Prostate gland (tissue), 2 donors: ENCODE measurements around the gene GPHB5. TPM values are rescaled to one million over a fixed set of nuclear protein-coding genes. Genes with fewer than 3 reads are reported as not detected.

ENCODE experiments used
- DNase-seq: peaks from one replicate; pipeline ENCODE4 v3.0.0-alpha.2; 2019; ENCODE audit warnings: low spot score
- H3K27ac ChIP-seq, 2 donors: fragments of 200-600 bp; sonication (generic); 2 replicates each; pipeline ENCODE4 v1.5.1; 2017 to 2019
- H3K27me3 ChIP-seq: fragments of 200-600 bp; sonication (generic); replicated peaks from 2 replicates; pipeline ENCODE4 v1.5.1; 2019; ENCODE audit not compliant: insufficient read depth
- H3K36me3 ChIP-seq, 2 donors: fragments of 200-600 bp; sonication (generic); 1 replicate in 1 of 2; 2 replicates in 1 of 2; pipeline versions ENCODE4 v1.5.1 to v1.8.1; 2017 to 2019
- H3K4me1 ChIP-seq: fragments of 200-600 bp; sonication (generic); replicated peaks from 2 replicates; pipeline ENCODE4 v1.5.1; 2019
- H3K4me3 ChIP-seq, 2 donors: fragments of 200-600 bp; sonication (generic); 2 replicates each; pipeline ENCODE4 v1.5.1; 2017 to 2019
- H3K9me3 ChIP-seq: fragments of 200-600 bp; sonication (generic); 2 replicates; pipeline ENCODE4 v1.5.1; 2017
- CTCF ChIP-seq, 4 experiments: fragments of 200-600 bp in 2 of 4; fragments of 450-650 bp in 2 of 4; sonication (generic) in 2 of 4; IDR thresholded peaks; 1 replicate in 3 of 4; 2 replicates in 1 of 4; pipeline ENCODE4 v1.5.1; 2016 to 2019; ENCODE audit warnings: antibody characterized with exemption in 4 of 4, mild to moderate bottlenecking in 2 of 4, moderate library complexity in 2 of 4
- POLR2A ChIP-seq: fragments of 450-650 bp; IDR thresholded peaks from one replicate; pipeline ENCODE4 v1.6.1; 2016; ENCODE audit warnings: antibody characterized with exemption, mild to moderate bottlenecking
- POLR2AphosphoS5 ChIP-seq: sonication (generic); formaldehyde crosslinking; IDR thresholded peaks from one replicate; pipeline ENCODE4 v1.6.1; 2017; ENCODE audit warnings: antibody characterized with exemption
- WGBS: methylation state at CpG from one replicate; pipeline ENCODE4 v1.1.5; 2018; 5-methylcytosine and 5-hydroxymethylcytosine counted together
- intact Hi-C: fragments of 100-400 bp; cut with DNase I; formaldehyde crosslinking; loops from one replicate; pipeline ENCODE4 v1.14.2; 2022
- total RNA-seq, 2 donors: library from RNA; depleted of rRNA; stranded (reverse); fragments of >200 nt; gene quantifications; one replicate each; pipeline ENCODE4 v1.1.0, GENCODE V29; 2016

GPHB5 gene
- total RNA-seq, 2 donors from 2014 or later: not detected

DNA sequence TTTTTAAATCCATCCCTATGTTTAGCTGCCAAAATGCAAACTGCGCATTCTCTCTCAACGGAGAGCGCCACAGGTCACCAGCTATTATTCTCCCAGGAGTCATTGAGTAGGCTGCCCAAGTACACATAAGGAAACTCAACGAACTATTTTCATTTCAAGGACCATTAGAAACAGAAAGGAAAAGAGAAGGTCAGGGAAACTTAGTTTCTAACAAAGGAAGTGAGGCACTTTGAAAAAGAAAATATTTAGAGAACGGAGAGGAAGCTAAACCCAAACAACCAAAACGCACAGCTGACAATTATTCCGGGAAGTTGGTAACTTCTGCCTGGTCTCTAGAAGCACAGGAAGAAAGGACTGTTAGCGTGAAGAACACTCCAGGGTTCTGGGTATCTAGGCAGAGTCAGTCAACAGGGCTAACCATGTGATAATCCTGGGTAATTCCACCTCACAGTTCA, 23.5 kb downstream of the GPHB5 start:
- Histone ChIP-seq H3K27me3 (no peaks in the 10 kb centered on the region), H3K4me1 (no peaks in the 10 kb centered on the region), H3K36me3 (no peaks in the 10 kb centered on the region), H3K27ac (no peak overlapping the region), H3K4me3 (no peak overlapping the region), H3K9me3 (no peaks in the 10 kb centered on the region)
- TF ChIP-seq POLR2A: no peak
- TF ChIP-seq CTCF (IDR thresholded peaks at IDR 0.05): no peak
- TF ChIP-seq POLR2AphosphoS5: no peak
- DNase-seq: no peak
- intact Hi-C loops: no loop called here
- WGBS: 89% methylated on average over 8 of the region's 8 CpGs

- no peaks in the 10 kb centered on the region for H3K27me3 ChIP-seq
- WGBS: 92% methylated on average over 2 of the region's 2 CpGs
- no peak for DNase-seq
- no peaks in the 10 kb centered on the region for H3K36me3 ChIP-seq
- H3K4me1 ChIP-seq: no peaks in the 10 kb centered on the region
- H3K4me3 ChIP-seq: no peak overlapping the region
- no peaks in the 10 kb centered on the region for H3K9me3 ChIP-seq
- intact Hi-C loops: no loop called here
- TF ChIP-seq POLR2AphosphoS5 (no peak), CTCF (IDR thresholded peaks at IDR 0.05) (no peak), POLR2A (no peak)
- H3K27ac ChIP-seq: no peak overlapping the region
Observed at GRCh38 chr14:63292805-63293204, 25.9 kb downstream of the GPHB5 start.

- TF ChIP-seq CTCF (IDR thresholded peaks at IDR 0.05): no peak
- TF ChIP-seq POLR2A: no peak
- no peak for TF ChIP-seq POLR2AphosphoS5
- no peak overlapping the region for H3K27ac ChIP-seq
- no peaks in the 10 kb centered on the region for H3K4me1 ChIP-seq
- no peak for DNase-seq
- no peaks in the 10 kb centered on the region for H3K36me3 ChIP-seq
- no peaks in the 10 kb centered on the region for H3K9me3 ChIP-seq
- H3K27me3 ChIP-seq: no peaks in the 10 kb centered on the region
- intact Hi-C loops: no loop called here
- H3K4me3 ChIP-seq: no peak overlapping the region
- WGBS: 88% methylated on average over 12 of the region's 12 CpGs
Observed at GRCh38 chr14:63290741-63291430, 27.8 kb downstream of the GPHB5 start.

- no peaks in the 10 kb centered on the region for H3K9me3 ChIP-seq
- intact Hi-C loops: no loop called here
- no peak for DNase-seq
- no peaks in the 10 kb centered on the region for H3K36me3 ChIP-seq
- no peak overlapping the region for H3K27ac ChIP-seq
- no peaks in the 10 kb centered on the region for H3K4me1 ChIP-seq
- H3K4me3 ChIP-seq: no peak overlapping the region
- WGBS: 100% methylated on average over 1 of the region's 1 CpG
- TF ChIP-seq POLR2A: no peak
- TF ChIP-seq CTCF (IDR thresholded peaks at IDR 0.05): no peak
- TF ChIP-seq POLR2AphosphoS5: no peak
- H3K27me3 ChIP-seq: no peaks in the 10 kb centered on the region
Observed at GRCh38 chr14:63288853-63289252, 29.9 kb downstream of the GPHB5 start.
